Inferior parietal cortex (tissue), 1 donor: ENCODE results near the gene ADD3.

Source experiments
- DNase-seq: peaks from one replicate; pipeline ENCODE4 v3.0.0-alpha.2; 2016; ENCODE audit errors: extremely low spot score

Gene ADD3

DNA sequence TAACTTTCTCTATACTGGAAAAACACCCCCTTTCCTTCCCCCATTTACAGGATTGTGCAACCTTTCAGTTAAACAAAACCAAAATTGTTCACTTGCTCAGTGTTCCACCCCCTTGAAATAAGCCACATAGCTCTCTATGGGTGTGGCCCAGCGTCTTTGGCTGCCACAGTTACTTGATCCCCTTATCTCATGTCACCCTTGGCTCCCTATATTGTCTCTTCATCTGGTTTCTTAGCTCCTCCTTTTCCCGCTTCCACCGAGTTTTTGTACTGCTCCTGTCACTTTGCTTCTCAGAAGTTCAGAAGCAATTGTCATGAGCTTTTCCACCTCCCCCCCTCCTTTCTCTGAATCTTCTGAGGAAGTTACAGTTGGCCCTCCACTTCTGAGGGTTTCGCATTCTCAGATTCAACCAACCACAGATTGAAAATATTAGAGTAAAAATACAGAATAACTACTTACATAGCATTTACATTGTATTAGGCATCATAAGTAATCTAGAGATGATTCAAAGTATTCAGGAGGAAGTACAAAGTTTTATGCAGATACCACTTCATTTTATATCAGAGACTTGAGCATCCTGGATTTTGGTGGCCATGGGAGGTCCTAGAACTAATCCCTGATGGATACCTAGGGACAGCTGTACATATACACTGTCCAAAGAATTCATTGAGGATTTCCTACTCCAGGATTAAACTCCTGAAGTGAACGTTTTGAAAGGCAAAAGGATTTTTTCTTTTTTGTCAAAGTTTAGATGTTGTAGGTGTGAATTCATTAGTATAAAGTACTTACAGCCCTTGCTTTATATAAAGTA is 60.4 kb downstream of the ADD3 start:
- no peak for DNase-seq

DNA sequence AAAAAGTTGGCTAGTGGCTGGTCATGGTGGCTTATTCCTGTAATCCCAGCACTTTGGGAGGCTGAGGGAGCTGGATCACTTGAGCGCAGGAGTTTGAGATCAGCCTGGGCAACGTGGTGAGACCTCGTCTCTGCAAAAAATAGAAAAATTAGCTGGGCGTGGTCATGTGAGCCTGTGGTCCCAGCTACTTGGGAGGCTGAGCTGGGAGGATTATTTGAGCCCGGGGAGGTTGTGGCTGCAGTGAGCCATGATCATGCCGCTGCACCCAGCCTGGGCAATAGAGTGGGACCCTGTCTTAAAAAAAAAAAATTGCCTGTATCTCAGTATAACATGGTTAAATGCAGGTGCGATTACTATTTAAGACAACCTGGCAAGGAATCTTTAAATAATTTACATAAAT is 61.0 kb downstream of the ADD3 start:
- no peak for DNase-seq

DNA sequence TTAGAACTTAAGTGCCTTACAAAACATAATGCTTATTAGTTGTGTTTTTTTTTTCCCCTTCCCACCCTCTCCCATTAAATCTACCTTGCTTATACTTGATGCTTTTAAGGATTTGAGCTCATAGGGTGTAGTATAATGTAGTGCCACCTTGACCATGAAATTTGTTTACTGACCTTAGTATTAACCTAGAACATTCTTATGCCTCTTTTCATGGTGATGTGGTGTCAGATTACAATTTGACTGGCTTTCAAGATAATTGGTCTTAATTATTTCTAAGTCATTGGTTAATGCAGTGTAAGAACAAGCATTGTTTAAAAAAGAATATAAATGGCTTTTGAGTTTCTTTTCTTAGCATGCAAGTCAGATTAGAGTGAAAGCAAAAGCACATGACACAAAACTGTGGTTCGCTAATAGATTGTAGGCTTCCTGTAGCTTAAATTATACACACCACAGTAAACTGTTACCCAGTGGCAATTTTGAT is 61.8 kb downstream of the ADD3 start:
- no peak for DNase-seq

DNA sequence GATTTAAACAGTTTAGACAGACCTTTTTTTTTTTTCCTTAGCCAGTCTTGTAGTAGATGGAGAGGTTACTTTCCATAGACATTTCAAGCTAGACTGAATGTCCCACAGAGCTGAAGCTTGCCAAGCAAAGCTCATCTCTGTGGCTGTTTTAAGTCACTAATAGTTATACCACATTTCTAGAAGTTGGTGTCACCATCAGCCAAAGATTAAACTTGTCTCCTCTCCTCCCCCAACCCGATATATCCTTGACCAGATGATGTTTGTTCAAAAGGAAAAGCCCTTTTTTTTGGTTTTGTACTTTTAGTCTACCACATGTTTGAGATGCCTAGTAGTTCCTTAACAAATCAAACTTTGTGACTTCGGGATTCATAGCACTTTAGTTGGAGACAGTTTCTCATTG is 66.1 kb downstream of the ADD3 start:
- no peak for DNase-seq

DNA sequence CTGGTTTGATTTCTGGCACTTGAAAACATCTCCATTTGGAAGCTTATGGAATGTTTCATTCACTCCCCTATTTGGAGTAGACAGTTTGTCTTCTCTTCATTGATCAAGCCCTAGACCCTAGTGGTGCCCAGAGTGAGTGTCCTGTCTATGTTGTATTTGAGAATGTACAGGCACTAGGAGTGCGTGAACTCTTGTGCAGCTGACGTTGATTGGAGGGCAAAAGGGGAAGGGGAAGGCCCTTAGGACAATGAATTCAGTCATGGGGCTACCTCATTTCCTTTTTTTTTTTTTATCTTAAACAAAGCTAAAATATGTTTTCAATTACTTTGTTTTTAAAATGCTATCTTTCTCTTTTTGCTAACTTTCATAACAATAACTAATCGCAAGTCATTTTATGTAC is 66.5 kb downstream of the ADD3 start:
- no peak for DNase-seq

DNA sequence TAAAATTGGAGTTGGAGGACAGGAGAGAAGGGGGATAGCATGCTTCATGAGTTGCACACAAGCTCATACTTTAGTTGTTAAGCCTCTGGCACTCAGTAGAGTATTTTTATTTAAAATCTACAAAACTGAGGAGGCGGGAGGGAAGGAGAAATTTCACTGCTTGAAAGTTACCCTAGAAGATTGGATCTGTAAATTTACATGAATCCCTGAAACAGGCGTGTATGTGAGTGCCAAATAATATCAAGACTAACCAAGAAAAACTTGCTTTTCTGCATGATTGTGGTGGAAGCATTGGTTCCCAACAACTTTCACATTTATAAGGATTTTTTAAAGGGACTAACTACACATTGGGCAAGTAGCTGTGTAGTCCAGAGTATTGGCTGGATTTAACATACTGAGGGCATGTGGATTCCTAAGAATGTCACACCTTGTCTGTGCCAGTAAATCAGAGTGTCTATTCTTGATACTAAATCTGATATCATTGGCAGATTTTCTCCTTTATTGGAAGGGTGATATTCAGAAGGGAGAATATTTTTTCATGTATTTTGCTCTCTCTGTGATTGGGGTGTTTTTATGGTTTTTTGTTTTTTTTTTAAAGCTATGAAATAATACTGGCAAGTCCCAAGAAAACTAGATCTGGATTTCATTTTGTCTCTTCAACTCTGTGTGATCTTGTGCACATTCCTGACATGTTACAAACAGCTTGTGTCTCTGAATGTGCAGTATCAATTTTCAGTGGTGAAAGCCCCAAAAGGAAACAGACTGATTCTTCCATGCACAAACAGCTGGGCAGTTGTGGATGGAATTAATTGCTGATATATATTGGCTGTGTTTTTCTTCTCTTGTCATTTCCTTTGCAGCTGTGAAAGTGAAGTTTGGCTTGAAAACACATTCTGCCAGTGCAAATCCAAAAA is 67.2 kb downstream of the ADD3 start:
- no peak for DNase-seq

DNA sequence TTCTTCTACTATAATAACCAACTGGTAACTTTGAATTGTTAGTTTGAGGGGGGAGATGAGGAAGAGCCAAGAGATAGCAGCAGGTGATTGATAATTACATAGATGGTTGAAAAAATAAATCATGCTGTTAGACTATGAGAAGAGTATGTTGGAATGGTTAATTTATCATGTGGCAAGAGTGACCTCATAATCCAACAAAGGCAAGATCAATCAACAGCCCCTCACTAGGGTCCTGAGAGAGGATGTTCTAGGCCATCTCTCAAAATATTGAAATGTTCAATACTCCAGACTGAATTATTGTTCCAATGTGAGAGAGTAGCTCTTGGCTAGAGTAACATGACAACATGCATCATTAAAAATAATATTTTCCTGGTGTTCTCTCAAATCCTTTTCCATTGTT is 67.9 kb downstream of the ADD3 start:
- DNase-seq, result no peak

DNA sequence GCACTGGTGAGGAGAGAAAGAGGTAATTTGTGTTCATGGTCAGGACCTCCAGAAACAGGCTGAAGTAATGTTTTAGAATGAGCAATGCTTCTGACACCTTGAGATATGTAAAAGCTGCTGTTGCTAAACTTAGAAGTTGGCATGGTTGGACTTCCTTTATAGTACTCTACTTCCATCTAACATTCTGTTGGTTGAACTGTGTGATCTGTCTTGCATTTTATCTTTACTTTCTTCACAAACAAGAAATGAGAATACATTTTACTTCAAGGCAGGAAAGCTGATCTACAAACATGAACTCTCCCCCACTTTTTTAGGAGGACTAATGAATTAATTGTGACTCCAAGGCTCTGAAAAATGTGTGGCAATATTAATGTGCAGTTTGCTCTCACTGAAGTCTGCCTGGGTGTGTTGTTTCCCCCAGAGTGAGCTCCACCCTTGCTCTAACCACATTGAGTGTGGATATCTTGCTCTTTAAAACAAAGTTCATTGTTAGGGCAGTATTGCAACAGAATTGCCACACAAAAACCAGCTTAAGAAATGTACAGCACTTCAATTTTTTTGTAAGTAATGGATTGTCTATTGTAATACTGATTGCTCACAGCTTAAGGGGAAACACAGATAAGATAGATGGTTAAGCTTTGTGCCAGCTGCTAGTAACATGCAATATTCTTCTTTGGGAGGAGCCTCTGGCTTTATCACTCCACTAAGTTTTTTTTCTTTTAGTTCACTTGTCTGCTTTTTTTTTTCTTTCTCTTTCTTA is 69.0 kb downstream of the ADD3 start:
- DNase-seq, result no peak

DNA sequence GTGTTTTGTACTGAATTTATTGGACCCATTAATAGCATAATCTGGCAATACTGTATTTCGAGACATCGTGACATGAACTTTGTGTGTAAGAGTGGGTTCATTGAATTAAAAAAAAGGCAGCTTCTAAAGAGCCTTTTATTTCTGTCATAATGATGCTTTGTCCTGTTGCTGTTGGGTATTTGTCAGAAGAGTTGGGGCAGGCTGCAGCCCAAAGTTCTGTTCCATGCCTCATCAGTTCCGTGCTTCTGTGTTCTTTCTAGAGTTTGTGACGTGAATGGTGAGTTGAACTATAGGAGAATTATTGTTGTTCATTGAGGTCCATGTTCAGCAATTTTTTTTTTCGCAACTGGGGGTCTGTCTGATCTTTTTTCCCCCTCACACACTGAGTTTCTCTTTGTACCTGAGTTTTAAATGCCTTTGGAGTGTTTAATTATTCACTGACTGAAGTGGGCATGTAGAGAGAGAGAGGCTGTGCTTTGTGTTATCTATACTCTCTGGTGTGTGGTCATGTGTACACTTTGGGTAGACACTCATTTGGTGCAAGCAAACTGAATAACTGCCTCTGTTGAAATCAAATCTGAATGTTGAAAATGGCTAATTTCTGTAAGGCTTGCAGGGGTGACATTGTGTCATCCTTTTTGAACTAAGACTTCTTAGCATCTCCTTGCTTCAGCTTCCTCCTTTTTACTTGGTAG is 69.8 kb downstream of the ADD3 start:
- peak; percentile 76 for DNase-seq

DNA sequence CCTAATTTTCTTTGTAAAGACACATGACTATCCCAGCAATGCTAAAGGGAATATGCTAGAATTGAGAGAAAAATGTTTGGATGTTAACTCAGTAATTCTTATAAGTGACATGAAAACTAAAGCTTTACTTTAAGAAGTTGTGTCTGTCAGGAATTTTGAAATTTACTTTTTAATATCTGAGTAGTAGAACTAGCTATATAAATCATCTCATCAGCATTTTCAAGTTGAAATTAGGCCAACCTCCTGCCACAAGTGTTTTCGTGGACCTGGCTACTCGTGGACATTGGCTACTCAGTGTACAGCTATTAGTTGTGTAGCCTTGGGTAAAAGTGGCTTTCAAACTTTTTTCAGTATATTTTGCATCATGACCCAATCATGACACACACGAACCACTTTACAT is 70.5 kb downstream of the ADD3 start:
- DNase-seq, result no peak

DNA sequence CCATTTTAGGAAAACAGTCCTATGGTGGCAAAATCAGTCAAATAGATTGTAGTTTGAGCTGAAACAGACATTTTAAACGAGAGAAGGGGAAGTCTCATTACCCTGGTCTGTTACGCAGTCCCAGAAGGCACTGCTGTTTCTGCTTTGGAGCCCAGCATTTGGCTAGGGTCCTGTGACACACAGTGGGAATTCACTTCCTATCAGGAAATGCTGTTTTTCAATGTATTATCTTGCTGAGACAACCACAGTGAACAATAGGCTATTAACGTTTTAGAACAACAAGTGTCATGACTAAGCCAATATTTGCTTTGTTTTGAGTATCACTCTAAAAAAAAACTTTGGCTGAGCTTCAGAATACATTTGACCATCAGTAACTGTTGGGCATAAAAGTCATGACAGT is 74.1 kb downstream of the ADD3 start:
- peak; percentile 77 for DNase-seq

DNA sequence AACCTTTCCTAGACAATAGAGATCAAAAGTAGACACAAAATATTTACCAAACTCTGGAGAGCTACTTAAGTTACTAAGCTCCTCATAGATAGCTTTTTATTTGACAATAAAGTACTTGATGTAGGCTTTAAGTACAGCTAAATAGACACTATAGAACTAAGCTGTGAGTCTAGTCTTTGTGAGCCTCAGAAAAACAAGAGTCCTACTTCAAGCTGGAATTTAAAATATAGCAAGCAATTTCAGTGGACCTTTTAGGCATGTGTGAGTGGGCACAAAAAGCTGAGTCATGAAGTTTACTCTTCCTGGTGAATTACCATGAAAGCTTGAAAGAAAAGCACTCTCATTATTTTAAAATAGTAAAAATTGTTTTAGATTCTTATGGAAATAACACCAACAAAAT is 76.1 kb downstream of the ADD3 start:
- DNase-seq, result no peak

DNA sequence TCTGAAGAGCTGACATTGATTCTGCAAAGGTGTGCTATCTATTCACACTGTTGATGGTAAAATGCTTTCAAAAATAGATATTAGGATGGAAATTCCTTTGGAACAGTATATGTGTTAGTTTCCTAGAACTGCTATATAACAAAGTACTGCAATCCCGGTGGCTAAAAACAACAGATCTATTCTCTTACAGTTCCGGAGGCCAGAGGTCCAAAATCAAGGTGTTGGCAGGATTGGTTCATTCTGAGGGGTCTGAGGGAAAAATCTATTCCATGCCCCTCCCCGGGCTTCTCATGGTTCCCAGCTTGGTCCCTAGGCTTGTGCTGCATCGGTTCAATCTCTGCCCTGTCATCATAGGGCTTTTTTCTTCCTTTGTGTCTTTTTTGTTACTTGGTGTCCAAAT is 79.9 kb downstream of the ADD3 start:
- DNase-seq, result no peak

DNA sequence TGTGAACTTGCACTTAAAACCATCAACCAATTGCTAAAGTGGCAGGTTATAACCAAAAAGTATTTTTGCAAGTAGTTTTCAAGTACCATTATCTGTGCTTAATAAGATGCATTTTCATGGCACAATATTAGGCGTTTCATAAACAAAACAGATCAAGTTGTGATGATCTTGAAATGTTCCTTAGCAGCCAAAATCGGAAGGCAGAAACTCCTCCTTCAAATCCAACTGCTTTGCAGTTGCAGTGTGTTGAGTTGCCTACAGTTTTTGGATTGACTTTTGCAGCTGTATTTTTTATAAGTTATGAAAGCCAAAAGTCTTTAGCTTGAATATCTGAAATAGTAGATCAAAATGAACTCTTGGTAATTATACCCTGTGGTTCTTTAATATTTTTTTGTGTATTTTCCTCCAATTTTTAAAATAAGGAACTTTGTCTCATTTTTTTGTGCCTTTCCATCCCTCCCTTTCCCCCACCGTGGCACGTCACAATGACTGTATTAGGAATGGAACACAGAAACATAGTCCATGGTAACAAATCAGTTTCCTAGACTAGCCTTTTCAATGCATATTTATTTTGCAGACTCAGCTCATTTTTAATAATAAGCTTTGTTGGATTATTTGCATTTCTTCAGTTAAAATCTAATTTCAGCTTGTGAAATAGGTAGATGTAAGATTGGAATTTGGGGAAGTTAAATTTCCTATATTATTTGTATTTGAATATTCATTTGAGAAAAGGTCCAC is 80.8 kb downstream of the ADD3 start:
- DNase-seq, result no peak

DNA sequence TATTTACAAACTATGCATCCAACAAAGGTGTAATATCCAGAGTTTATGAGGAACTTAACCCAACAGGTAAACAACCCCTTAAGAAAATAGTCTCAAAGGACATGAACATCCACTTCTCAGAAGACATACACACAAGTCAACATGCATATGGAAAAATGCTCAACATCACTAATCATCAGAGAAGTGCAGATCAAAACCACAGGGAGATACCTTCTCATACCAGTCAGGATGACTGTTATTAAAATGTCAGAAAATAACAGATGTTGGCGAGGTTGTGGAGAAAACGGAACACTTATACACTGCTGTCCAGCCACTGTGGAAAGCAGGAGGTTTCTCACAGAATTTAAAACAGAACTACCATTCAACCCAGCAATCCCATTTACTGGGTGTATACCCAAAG is 84.0 kb downstream of the ADD3 start:
- no peak for DNase-seq

DNA sequence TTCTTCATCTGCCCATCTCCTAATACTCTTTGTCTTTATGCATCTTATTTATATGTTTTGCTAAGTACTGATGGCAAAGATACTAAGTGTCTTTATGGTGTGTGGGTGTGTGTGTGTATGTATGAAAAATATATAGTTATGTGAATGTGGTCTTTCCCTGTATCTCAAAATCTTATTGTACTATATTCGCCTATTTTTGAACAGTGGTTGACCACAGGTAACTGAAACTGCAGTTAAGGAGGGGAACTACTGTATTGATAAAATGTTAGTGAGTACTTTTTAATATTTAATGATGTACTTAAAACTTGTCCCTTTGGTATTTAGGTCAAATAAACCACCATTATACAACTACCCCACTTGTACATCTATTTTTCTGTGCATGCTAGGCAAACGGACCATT is 85.9 kb downstream of the ADD3 start:
- no peak for DNase-seq

DNA sequence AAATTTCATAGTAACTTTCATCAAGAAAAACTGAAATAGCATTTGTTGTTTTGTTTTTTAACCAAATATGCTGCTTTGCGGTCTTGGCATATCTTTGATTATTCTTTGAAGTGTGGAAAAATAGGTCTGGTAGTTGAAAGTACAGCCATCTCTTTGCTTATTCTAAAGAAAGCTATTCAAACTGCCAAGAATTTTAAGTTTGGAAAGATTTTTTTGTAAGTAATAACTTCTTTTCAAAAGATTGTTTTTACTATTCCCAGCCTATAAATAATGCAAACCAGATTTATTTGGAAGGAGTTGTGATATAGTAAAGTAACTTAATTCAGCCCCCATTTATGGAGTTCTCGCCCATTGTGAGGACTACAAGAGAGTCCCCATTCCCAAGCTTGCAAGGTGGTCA is 87.0 kb downstream of the ADD3 start:
- no peak for DNase-seq

DNA sequence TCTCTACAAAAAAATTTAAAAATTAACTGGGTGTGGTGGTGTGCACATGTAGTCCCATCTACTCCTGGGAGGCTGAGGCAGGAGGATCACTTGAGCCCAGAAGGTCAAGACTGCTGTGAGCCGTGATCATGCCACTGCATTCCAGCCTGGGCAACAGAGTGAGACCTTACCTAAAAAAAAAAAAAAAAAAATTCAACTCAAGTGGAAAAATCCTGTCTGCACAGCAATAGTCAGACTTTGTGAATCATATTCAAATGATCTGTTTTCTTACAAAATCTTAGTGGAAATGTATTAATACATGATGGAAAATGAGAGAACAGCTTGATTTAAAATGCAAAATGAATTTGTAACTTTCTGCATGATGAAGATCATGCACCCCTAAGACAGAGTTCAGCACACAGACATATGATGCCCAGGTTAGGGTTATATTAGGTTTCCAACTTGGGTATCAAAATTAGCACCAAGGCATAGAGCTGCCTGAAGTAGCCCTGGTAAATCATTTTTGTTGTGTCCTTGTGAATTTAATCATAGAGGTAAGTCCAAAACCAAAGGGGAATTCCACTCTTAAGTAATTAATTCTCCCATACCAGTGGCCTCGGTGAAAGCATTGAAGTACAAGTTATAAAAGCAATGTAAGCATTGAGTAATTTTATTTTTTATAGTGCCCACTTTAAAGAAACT is 93.8 kb downstream of the ADD3 start:
- no peak for DNase-seq

DNA sequence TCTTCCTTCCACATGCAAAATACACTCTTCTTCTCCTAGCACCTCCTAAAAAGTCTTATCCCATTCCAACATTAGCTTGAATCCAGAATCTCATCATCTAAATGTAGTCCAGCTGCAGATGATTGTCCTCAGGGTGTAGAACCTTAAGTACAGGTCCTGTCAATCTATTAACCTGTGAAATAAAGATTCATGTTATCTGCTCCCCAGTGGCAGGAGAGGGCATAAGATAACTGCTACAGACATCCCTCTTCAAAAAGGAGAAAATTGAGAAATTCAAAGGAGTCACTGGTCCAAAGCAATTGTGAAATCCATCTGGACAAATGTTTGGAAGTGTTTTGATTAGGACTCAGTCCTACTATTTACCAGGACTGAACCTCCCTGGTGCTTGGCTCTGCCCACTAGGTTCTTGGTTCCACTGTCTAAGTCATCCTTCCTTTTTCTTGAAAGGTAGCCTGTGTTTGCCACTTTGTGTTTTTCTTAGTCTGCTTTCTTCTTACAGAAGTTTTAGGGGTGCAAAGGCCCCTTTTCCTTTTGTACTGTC is 96.2 kb downstream of the ADD3 start:
- DNase-seq, result no peak

DNA sequence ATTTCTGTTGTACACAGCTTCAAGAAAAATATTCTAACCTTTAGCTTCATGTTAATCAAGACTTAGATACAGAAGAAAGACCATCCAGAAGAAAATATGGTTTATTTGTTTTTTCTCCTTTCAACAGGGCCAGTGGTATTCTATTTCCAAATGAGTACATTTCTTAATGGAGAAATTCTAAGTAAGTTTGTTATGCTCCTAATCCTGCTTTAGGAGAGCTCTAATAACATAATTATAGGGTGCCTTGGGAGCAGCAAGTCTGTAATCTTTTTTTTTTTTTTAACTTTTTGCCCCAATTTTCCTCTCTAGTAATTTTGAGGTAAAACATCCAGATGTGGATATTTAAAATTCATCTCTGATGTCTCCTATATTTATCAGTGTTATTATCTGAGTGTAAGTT is 98.1 kb downstream of the ADD3 start:
- DNase-seq, result no peak
